AG09309 (cell line): ENCODE measurements around the gene DGKQ.
"Not testable (repeated sequence)": the region's sequence is repeated elsewhere in the genome, so short reads cannot be mapped to it uniquely, and the experiment has no call there.

Source experiments
- DNase-seq: peaks from one replicate; pipeline ENCODE4 v3.0.0-alpha.2; 2010; ENCODE audit warnings: low read depth
- H3K4me3 ChIP-seq: 2 replicates; pipeline ENCODE4 v1.5.1; 2011; ENCODE audit warnings: mild to moderate bottlenecking, low read depth, low read length, moderate library complexity; ENCODE audit not compliant: control insufficient read depth
- TF ChIP-seq, protein P1 (sequence below): IDR thresholded peaks from 2 replicates; pipeline ENCODE4 v1.5.1; 2011; ENCODE audit warnings: mild to moderate bottlenecking, low read depth, low read length, inconsistent platforms; ENCODE audit not compliant: insufficient read depth, control insufficient read depth; ENCODE audit errors: missing control alignments

DGKQ gene

DNA sequence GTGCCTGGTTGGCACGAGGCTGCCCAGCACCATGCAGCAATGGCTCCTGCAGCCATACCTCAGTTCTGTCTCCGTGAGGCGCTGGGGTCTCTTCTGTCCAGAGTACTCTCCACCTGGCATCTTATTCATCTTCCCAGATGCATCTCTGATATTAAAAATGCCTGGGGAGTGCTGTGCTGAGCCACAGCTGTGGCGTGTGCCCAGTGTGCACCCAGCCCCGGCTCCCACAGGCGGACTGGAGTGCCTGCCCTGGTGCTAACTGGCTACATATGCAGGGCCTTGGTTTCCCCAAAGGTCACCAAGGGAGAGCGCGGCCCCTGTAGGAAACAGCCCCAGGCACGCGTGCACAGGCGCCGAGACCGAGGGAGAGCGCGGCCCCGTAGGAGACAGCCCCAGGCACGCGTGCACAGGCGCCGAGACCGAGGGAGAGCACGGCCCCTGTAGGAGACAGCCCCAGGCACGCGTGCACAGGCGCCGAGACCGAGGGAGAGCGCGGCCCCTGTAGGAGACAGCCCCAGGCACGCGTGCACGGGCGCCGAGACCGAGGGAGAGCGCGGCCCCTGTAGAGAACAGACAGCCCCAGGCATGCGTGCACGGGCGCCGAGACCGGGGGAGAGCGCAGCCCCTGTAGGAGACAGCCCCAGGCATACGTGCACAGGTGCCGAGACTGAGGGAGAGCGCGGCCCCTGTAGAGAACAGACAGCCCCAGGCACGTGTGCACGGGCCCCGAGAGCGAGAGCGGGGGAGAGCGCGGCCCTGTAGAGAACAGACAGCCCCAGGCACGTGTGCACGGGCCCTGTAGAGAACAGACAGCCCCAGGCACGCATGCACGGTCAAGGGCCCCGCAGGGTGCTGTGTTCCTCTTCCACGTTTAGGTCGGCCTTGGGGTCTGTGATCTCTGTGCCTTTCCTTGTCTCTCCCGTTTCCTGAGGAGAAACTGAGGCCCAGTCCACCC lies 26.6 kb downstream of the DGKQ start:
- no peak for DNase-seq

DNA sequence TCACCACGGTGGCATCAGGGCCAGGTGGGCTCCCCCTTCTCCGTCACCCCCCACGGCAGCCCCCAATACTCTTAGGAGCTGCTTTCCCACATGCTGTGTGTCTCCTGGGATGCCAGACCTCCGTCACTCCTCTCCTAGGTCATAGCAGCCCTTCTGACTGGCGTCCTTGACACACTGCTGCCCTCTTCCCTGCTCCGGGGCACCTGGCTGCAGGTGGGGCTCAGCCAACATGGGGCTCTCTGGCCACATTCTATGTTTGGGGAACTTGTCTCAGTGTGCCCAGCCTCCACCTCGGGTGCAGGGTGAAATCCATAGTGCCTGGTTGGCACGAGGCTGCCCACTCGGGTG lies 27.3 kb downstream of the DGKQ start:
- no peak overlapping the region for H3K4me3 ChIP-seq
- no peak for DNase-seq
- TF ChIP-seq, protein P1, sequence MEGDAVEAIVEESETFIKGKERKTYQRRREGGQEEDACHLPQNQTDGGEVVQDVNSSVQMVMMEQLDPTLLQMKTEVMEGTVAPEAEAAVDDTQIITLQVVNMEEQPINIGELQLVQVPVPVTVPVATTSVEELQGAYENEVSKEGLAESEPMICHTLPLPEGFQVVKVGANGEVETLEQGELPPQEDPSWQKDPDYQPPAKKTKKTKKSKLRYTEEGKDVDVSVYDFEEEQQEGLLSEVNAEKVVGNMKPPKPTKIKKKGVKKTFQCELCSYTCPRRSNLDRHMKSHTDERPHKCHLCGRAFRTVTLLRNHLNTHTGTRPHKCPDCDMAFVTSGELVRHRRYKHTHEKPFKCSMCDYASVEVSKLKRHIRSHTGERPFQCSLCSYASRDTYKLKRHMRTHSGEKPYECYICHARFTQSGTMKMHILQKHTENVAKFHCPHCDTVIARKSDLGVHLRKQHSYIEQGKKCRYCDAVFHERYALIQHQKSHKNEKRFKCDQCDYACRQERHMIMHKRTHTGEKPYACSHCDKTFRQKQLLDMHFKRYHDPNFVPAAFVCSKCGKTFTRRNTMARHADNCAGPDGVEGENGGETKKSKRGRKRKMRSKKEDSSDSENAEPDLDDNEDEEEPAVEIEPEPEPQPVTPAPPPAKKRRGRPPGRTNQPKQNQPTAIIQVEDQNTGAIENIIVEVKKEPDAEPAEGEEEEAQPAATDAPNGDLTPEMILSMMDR = no peak

More for the DNA sequence above, 26.6 kb downstream of the DGKQ start:
- H3K4me3 ChIP-seq = no peak overlapping the region
- TF ChIP-seq, protein P1 = no peak

DNA sequence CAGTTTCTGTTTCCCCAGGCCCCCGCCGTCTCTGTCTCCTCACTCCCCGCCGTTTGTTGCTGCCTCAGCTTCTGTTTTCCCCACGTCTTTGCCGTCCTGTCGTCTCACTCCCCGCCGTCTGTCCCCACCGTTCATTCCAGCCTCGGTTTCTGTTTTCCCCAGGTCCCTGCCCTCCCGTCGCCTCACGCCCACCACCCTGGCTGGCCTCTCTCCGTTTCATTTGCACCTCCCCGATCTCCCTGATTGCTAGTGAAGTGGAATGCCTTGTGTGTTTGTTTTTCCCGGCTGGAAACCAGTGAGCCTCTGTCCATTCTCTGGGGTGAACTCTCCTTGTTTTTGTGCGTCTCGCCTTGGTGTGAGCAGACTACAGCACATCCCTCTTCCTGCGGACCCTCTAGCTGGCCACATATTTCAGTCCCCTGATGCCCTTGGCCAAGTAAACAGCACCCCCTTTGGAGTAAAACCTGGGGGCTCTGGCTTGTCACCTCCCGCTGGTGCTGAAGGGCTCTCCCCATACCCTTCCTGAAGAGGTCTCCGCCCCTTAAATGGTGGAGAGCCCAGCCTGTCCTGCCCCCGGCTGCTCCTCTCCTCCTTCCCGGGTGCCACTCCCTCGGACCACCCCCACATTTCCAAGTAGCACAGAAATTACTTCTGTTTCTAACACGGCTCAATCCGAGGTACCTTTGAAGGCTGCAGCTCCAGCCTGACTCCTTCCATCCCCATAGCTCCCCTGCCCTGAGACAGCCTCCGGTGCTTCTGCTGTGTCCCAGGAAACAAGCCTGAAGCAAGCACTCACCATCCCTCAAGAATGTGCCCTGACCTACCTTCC lies 27.9 kb downstream of the DGKQ start:
- H3K4me3 ChIP-seq = no peak overlapping the region

DNA sequence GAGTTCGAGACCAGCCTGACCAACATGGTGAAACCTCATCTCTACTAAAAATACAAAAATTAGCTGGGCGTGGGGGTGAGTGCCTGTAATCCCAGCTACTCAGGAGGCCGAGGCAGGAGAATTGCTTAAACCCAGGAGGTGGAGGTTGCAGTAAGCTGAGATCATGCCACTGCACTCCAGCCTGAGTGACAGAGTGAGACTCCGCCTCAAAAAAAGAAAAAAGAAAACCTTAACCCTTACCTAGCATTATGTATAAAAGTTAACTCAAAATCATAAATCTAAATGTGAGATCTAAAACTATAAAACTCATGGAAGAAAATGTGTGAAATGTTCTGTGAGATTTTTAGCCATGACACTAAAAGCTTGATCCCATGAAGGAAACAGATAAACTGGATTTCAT lies 33.9 kb downstream of the DGKQ start:
- DNase-seq, H3K4me3 ChIP-seq: not testable (repeated sequence)

More for the DNA sequence above, 27.9 kb downstream of the DGKQ start:
- no peak for DNase-seq
- TF ChIP-seq, protein P1 = no peak

DNA sequence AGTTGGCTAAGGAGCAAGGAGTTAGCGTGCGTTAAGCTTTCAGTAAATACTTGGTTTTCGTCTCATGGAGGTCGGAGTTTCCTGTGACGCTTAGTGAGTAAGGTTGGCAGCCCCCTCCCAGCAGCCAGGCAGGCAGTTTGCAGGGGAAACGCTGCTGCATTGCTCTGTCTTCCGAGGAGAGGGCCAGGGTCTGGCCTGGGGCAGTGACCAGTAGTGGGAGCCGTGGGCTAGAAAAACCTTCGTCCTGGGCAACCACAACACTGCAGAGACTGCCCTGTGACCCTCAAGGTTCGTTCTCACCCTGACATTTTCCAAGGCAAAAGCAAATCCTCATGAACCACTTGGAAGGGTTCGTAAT lies 40.7 kb downstream of the DGKQ start:
- H3K4me3 ChIP-seq = peak overlapping the region; percentile 99
- TF ChIP-seq, protein P1 = no peak
- no peak for DNase-seq

DNA sequence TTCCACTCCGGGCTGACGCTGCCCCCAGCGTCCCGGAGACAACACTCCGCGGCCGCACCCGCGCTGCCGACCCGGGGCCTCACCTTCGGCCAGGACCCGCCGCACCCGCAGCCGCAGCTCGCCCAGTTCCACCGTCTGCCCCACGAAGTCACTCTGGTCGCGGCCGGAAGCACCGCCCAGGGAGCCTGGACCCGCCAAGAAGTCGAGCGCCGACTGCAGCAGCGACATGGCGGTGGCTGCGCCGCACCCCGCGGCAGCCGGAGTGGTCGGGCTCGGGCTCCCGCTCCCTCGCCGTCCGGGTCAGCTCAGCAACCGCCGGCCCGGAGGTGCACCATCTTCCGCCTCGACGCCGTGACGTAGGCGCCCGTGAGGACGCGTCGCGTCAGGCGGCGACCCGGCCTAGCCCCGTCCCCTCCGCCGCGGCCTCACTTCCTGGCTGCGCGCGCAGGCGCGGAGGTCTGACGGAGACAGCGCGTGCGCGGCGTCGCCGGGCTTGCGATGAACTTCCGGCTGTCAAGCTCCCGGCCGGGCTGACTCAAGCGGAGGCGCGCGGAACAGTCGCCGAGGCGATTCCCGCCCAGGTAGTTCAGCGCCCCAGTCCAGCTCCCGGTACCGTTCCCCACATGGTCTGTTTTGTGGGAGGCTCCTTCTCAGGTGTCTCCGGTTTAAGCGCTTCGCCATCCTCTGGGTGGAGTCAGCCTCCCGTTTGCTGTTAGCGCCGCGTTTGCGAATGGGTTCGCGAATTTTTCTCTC lies 41.2 kb downstream of the DGKQ start, which contains the start of the genes GAK and TMEM175:
Gene GAK, minus strand, starts transcription at position 357 of the 753 bp plus-strand sequence. Its CDS starts 129 bp downstream, at position 228.
Gene TMEM175, plus strand, starts transcription at position 501 of the 753 bp plus-strand sequence. CDS start 15,280 bp downstream, outside the sequence.
- TF ChIP-seq, protein P1 = no peak
- peak; percentile 73 for DNase-seq
- peak within 1 kb of the TSS; percentile 99 for H3K4me3 ChIP-seq
